Glutamatergic neuron (in vitro differentiated cells): ENCODE data around the gene SPIB. TPM values are rescaled to one million over a fixed set of nuclear protein-coding genes. Genes with fewer than 3 reads are reported as not detected.

Experiments
- DNase-seq: peaks from one replicate; pipeline ENCODE4 v3.0.0; 2022
- H3K27ac Mint-ChIP-seq: one replicate; pipeline ENCODE4 v1.8.0; 2020; ENCODE audit warnings: mild to moderate bottlenecking, mixed read lengths, inconsistent platforms; ENCODE audit not compliant: unreplicated experiment
- H3K27me3 Mint-ChIP-seq: one replicate; pipeline ENCODE4 v1.8.0; 2020; ENCODE audit warnings: mild to moderate bottlenecking, moderate library complexity, mixed read lengths, inconsistent platforms; ENCODE audit not compliant: unreplicated experiment
- H3K36me3 Mint-ChIP-seq: one replicate; pipeline ENCODE4 v1.8.0; 2020; ENCODE audit warnings: mild to moderate bottlenecking, mixed read lengths, inconsistent platforms; ENCODE audit not compliant: unreplicated experiment
- H3K4me1 Mint-ChIP-seq: one replicate; pipeline ENCODE4 v1.8.0; 2020; ENCODE audit warnings: mild to moderate bottlenecking, low read depth, mixed read lengths, inconsistent platforms; ENCODE audit not compliant: unreplicated experiment
- H3K4me3 Mint-ChIP-seq: one replicate; pipeline ENCODE4 v1.8.0; 2020; ENCODE audit warnings: mild to moderate bottlenecking, mixed read lengths, inconsistent platforms; ENCODE audit not compliant: unreplicated experiment
- H3K9me3 Mint-ChIP-seq: one replicate; pipeline ENCODE4 v1.8.0; 2020; ENCODE audit warnings: mild to moderate bottlenecking, moderate library complexity, mixed read lengths, inconsistent platforms; ENCODE audit not compliant: unreplicated experiment
- CTCF ChIP-seq: fragments of 200-600 bp; sonication (generic); IDR thresholded peaks from one replicate; pipeline ENCODE4 v1.5.0; 2021; ENCODE audit not compliant: partially characterized antibody, unreplicated experiment
- total RNA-seq: library from RNA; stranded (reverse); fragmentation: NEBNext Ultra II Directional; extraction: Animal tissue kit (Norgen Biotek cat#: 25700); gene quantifications from one replicate; pipeline ENCODE4 v1.2.1, GENCODE V29; 2021; ENCODE audit not compliant: unreplicated experiment

Gene SPIB
- total RNA-seq, 1 donor from 2014 or later: 2.7 TPM

- peaks cover 12% of the 10 kb centered on the region for H3K9me3 Mint-ChIP-seq
- peaks cover 13% of the 10 kb centered on the region for H3K36me3 Mint-ChIP-seq
- TF ChIP-seq CTCF: no peak
- no peaks in the 10 kb centered on the region for H3K4me1 Mint-ChIP-seq
- no peak for DNase-seq
- H3K4me3 Mint-ChIP-seq: no peak overlapping the region
- no peak overlapping the region for H3K27ac Mint-ChIP-seq
- peaks cover 14% of the 10 kb centered on the region for H3K27me3 Mint-ChIP-seq
These were observed 34.5 kb downstream of the SPIB start for GRCh38 chr19:50453243-50453642.

- Mint-ChIP-seq H3K4me3 (no peak overlapping the region), H3K9me3 (peaks cover 12% of the 10 kb centered on the region), H3K36me3 (peaks cover 12% of the 10 kb centered on the region), H3K27me3 (peaks cover 12% of the 10 kb centered on the region), H3K4me1 (no peaks in the 10 kb centered on the region), H3K27ac (no peak overlapping the region)
- DNase-seq: no peak
- TF ChIP-seq CTCF: no peak
These were observed 37.3 kb downstream of the SPIB start for GRCh38 chr19:50455992-50456391.

GRCh38 chr19:50457300-50457699 lies 38.6 kb downstream of the SPIB start:
- Mint-ChIP-seq H3K4me1 (no peaks in the 10 kb centered on the region), H3K27ac (no peak overlapping the region), H3K9me3 (peaks cover 17% of the 10 kb centered on the region), H3K4me3 (no peak overlapping the region), H3K36me3 (peaks cover 8% of the 10 kb centered on the region), H3K27me3 (peaks cover 11% of the 10 kb centered on the region)
- TF ChIP-seq CTCF: no peak
- no peak for DNase-seq

- no peak for DNase-seq
- H3K9me3 Mint-ChIP-seq: peaks cover 17% of the 10 kb centered on the region
- H3K4me3 Mint-ChIP-seq: no peak overlapping the region
- peaks cover 11% of the 10 kb centered on the region for H3K27me3 Mint-ChIP-seq
- TF ChIP-seq CTCF: no peak
- no peak overlapping the region for H3K27ac Mint-ChIP-seq
- H3K4me1 Mint-ChIP-seq: no peaks in the 10 kb centered on the region
- peaks cover 8% of the 10 kb centered on the region for H3K36me3 Mint-ChIP-seq
These were observed 39.8 kb downstream of the SPIB start for GRCh38 chr19:50458396-50459066.

GRCh38 chr19:50459067-50459456 lies 40.3 kb downstream of the SPIB start:
- no peak overlapping the region for H3K4me3 Mint-ChIP-seq
- peaks cover 8% of the 10 kb centered on the region for H3K36me3 Mint-ChIP-seq
- H3K27me3 Mint-ChIP-seq: peaks cover 11% of the 10 kb centered on the region
- no peak for DNase-seq
- no peaks in the 10 kb centered on the region for H3K4me1 Mint-ChIP-seq
- TF ChIP-seq CTCF: no peak
- H3K27ac Mint-ChIP-seq: no peak overlapping the region
- peaks cover 17% of the 10 kb centered on the region for H3K9me3 Mint-ChIP-seq
